Measurements from ENCODE around the gene WAC. TPM values are rescaled to one million over a fixed set of nuclear protein-coding genes. Genes with fewer than 3 reads are reported as not detected.

The WAC gene
- total and polyA plus RNA-seq, 2 of the 13 experiments (the other 11 are each of a cell fraction or from before 2014, with no cell fraction given) = 69.1 to 96.2 TPM

- TF ChIP-seq, protein P1, sequence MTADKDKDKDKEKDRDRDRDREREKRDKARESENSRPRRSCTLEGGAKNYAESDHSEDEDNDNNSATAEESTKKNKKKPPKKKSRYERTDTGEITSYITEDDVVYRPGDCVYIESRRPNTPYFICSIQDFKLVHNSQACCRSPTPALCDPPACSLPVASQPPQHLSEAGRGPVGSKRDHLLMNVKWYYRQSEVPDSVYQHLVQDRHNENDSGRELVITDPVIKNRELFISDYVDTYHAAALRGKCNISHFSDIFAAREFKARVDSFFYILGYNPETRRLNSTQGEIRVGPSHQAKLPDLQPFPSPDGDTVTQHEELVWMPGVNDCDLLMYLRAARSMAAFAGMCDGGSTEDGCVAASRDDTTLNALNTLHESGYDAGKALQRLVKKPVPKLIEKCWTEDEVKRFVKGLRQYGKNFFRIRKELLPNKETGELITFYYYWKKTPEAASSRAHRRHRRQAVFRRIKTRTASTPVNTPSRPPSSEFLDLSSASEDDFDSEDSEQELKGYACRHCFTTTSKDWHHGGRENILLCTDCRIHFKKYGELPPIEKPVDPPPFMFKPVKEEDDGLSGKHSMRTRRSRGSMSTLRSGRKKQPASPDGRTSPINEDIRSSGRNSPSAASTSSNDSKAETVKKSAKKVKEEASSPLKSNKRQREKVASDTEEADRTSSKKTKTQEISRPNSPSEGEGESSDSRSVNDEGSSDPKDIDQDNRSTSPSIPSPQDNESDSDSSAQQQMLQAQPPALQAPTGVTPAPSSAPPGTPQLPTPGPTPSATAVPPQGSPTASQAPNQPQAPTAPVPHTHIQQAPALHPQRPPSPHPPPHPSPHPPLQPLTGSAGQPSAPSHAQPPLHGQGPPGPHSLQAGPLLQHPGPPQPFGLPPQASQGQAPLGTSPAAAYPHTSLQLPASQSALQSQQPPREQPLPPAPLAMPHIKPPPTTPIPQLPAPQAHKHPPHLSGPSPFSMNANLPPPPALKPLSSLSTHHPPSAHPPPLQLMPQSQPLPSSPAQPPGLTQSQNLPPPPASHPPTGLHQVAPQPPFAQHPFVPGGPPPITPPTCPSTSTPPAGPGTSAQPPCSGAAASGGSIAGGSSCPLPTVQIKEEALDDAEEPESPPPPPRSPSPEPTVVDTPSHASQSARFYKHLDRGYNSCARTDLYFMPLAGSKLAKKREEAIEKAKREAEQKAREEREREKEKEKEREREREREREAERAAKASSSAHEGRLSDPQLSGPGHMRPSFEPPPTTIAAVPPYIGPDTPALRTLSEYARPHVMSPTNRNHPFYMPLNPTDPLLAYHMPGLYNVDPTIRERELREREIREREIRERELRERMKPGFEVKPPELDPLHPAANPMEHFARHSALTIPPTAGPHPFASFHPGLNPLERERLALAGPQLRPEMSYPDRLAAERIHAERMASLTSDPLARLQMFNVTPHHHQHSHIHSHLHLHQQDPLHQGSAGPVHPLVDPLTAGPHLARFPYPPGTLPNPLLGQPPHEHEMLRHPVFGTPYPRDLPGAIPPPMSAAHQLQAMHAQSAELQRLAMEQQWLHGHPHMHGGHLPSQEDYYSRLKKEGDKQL (CRISPR knock-in tag; IDR thresholded peaks at IDR 0.05; ENCODE audit: low read depth) = no peak
- TF ChIP-seq, protein P2, sequence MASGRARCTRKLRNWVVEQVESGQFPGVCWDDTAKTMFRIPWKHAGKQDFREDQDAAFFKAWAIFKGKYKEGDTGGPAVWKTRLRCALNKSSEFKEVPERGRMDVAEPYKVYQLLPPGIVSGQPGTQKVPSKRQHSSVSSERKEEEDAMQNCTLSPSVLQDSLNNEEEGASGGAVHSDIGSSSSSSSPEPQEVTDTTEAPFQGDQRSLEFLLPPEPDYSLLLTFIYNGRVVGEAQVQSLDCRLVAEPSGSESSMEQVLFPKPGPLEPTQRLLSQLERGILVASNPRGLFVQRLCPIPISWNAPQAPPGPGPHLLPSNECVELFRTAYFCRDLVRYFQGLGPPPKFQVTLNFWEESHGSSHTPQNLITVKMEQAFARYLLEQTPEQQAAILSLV (CRISPR knock-in tag; IDR thresholded peaks at IDR 0.05; ENCODE audit: borderline replicate concordance) = no peak
- TF ChIP-seq ZNF350 (CRISPR knock-in tag; IDR thresholded peaks at IDR 0.05; ENCODE audit: borderline replicate concordance, low read depth) = no peak
These were observed 49.0 kb downstream of the WAC start (continued) for GRCh38 chr10:28581916-28582315.

DNA sequence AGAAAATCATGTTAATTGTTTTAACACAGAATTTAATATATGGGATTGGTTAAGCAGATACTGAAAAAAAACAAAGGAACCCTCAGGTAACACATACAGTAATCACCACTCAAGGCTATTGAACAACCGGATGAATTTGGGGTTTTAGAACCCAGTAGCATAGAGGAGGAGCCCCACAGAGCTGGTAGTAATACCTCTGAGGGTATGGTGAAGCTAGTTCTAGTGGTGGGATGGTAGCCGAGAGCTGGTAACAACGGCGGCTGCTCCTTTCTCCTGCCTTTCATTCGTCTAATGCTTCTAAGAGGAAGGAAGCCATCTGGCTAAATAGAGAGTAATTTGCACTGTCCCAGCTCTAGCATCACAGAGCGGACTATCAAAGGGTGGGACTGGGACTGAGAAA lies 52.2 kb downstream of the WAC start:
- Histone ChIP-seq H3K9ac (ENCODE audit: insufficient read depth, low read depth, low read length) (no peak overlapping the region), H3K27me3 (ENCODE audit: control insufficient read depth in 1 of 2, insufficient read depth in 2 of 2, low read length in 2 of 2) (no peaks in the 10 kb centered on the region), H3K4me2 (ENCODE audit: low read depth, low read length) (no peak overlapping the region), H3K4me1 (ENCODE audit: insufficient read depth, low read length) (no peaks in the 10 kb centered on the region), H4K20me1 (ENCODE audit: insufficient read depth, low read length) (peaks cover 27% of the 10 kb centered on the region), H2AFZ (ENCODE audit: low read length) (no peak overlapping the region), H3K79me2 (ENCODE audit: insufficient read depth, low read length) (peaks cover 52% of the 10 kb centered on the region), H3K4me3 (replicated peaks in 1 of 3; ENCODE audit: insufficient read depth in 1 of 3, low read depth in 2 of 3, low read length in 3 of 3) (no peak overlapping the region), H3K36me3 (replicated peaks in 1 of 2; ENCODE audit: control insufficient read depth in 1 of 2, insufficient read depth in 2 of 2, low read length in 2 of 2) (peaks cover 11 to 76% of the 10 kb centered on the region in 2 experiments), H3K27ac (ENCODE audit: extremely low read length, insufficient read depth, low read length) (no peak overlapping the region), H3K9me3 (ENCODE audit: low read length) (no peaks in the 10 kb centered on the region)
- BruUV-seq (replicated peaks) = no TSS peak
- ATAC-seq (no peak), DNase-seq (ENCODE audit: low spot score) (no peak), FAIRE-seq (no peak)
- TF ChIP-seq SCMH1 (CRISPR knock-in tag; IDR thresholded peaks at IDR 0.05; ENCODE audit: borderline replicate concordance) = no peak
- POLR2A ChIA-PET = no interaction called here
- in situ Hi-C loops (cut with HindIII; ENCODE audit: extremely low pct_ligation_motif_present, low pct_unique_long_range_greater_than_20kb) = no loop called here
- CTCF ChIA-PET (ENCODE audit: low intra/inter-chr PET ratio, low total read pairs) = no interaction called here
- WGBS (ENCODE audit: low lambda C conversion rate) = 82% methylated on average over 6 of the region's 6 CpGs
- intact Hi-C loops (cut with micrococcal nuclease; ENCODE audit: unreplicated experiment) = no loop called here
